WTC11 (cell line): ENCODE data around the gene MLF2. TPM values are rescaled to one million over a fixed set of nuclear protein-coding genes. Genes with fewer than 3 reads are reported as not detected.

Source experiments
- ATAC-seq: fragments of 200-7000 bp; cut with Tn5 transposase; 2 replicates; pipeline ENCODE4 v1.10.0; 2021; ENCODE audit warnings: mild to moderate bottlenecking, moderate library complexity
- CTCF ChIA-PET: fragments of 300-600 bp; sonication (Branson Sonifier 250); formaldehyde crosslinking; loops from one replicate; lab custom pipeline; 2021; ENCODE audit warnings: antibody characterized with exemption; lab: Charles Lee
- POLR2A ChIA-PET: fragments of 350-600 bp; sonication (Branson Sonifier 250); formaldehyde crosslinking; loops from one replicate; lab custom pipeline; 2021; ENCODE audit warnings: antibody characterized with exemption; lab: Charles Lee
- DNase-seq: peaks from one replicate; pipeline ENCODE4 v3.0.0; 2021; ENCODE audit warnings: low spot score
- H3K27ac Mint-ChIP-seq: 2 replicates; pipeline ENCODE4 v1.8.0; 2021; ENCODE audit warnings: mixed read lengths
- H3K27me3 Mint-ChIP-seq: 2 replicates; pipeline ENCODE4 v1.8.0; 2021; ENCODE audit warnings: low read depth, mild to moderate bottlenecking, moderate library complexity, mixed read lengths
- H3K36me3 Mint-ChIP-seq: 2 replicates; pipeline ENCODE4 v1.8.0; 2021; ENCODE audit warnings: mixed read lengths
- H3K4me1 Mint-ChIP-seq: 2 replicates; pipeline ENCODE4 v1.8.0; 2022; ENCODE audit warnings: mixed read lengths
- H3K4me3 Mint-ChIP-seq: 2 replicates; pipeline ENCODE4 v1.8.0; 2021; ENCODE audit warnings: mild to moderate bottlenecking, moderate library complexity, mixed read lengths
- H3K9me3 Mint-ChIP-seq: 2 replicates; pipeline ENCODE4 v1.8.0; 2021; ENCODE audit warnings: mixed read lengths
- ATF2 ChIP-seq: sonication (generic); formaldehyde crosslinking; IDR thresholded peaks from 2 replicates; pipeline ENCODE4 v1.8.1; 2022; ENCODE audit warnings: low read depth, missing genetic modification reagents, borderline replicate concordance
- ATF6 ChIP-seq: sonication (generic); formaldehyde crosslinking; IDR thresholded peaks from 2 replicates; pipeline ENCODE4 v1.8.1; 2023; ENCODE audit warnings: mild to moderate bottlenecking, missing genetic modification reagents
- CREB1 ChIP-seq: sonication (generic); formaldehyde crosslinking; IDR thresholded peaks from 2 replicates; pipeline ENCODE4 v1.8.0; 2023; ENCODE audit warnings: mild to moderate bottlenecking, missing genetic modification reagents
- E2F5 ChIP-seq: sonication (generic); formaldehyde crosslinking; IDR thresholded peaks from 2 replicates; pipeline ENCODE4 v1.8.1; 2022; ENCODE audit warnings: mild to moderate bottlenecking, moderate library complexity, missing genetic modification reagents
- ESRRA ChIP-seq: sonication (generic); formaldehyde crosslinking; IDR thresholded peaks from 2 replicates; pipeline ENCODE4 v1.8.1; 2022; ENCODE audit warnings: mild to moderate bottlenecking, missing genetic modification reagents, borderline replicate concordance
- FOXJ3 ChIP-seq: sonication (generic); formaldehyde crosslinking; IDR thresholded peaks from 2 replicates; pipeline ENCODE4 v1.9.0; 2021; ENCODE audit warnings: missing genetic modification reagents, mild to moderate bottlenecking, borderline replicate concordance
- FOXP1 ChIP-seq: sonication (generic); formaldehyde crosslinking; IDR thresholded peaks from 2 replicates; pipeline ENCODE4 v1.8.0; 2022; ENCODE audit warnings: missing genetic modification reagents, mild to moderate bottlenecking, moderate library complexity, borderline replicate concordance
- GABPB1 ChIP-seq: sonication (generic); formaldehyde crosslinking; IDR thresholded peaks from 2 replicates; pipeline ENCODE4 v1.8.1; 2023; ENCODE audit warnings: mild to moderate bottlenecking, missing genetic modification reagents
- GRHL2 ChIP-seq: fragments of 250-450 bp; sonication (Bioruptor Pico); IDR thresholded peaks from 2 replicates; pipeline ENCODE4 v1.8.0; 2022; ENCODE audit warnings: mild to moderate bottlenecking, moderate library complexity; ENCODE audit not compliant: insufficient replicate concordance, severe bottlenecking
- IRF2 ChIP-seq: sonication (generic); formaldehyde crosslinking; IDR thresholded peaks from 2 replicates; pipeline ENCODE4 v1.8.0; 2022; ENCODE audit warnings: low read depth, missing genetic modification reagents, borderline replicate concordance
- JAZF1 ChIP-seq: fragments of 250-450 bp; sonication (Bioruptor Pico); IDR thresholded peaks from 2 replicates; pipeline ENCODE4 v1.9.0; 2021; ENCODE audit warnings: moderate library complexity, mild to moderate bottlenecking, inconsistent platforms
- NR3C1 ChIP-seq: sonication (generic); formaldehyde crosslinking; conservative IDR thresholded peaks from 2 replicates; pipeline ENCODE4 v1.8.1; 2023; ENCODE audit warnings: low read depth, mild to moderate bottlenecking, missing genetic modification reagents
- OVOL2 ChIP-seq: fragments of 250-450 bp; sonication (Bioruptor Pico); IDR thresholded peaks from 2 replicates; pipeline ENCODE4 v1.9.0; 2021; ENCODE audit warnings: mild to moderate bottlenecking, borderline replicate concordance
- SMAD3 ChIP-seq: sonication (generic); formaldehyde crosslinking; IDR thresholded peaks from 2 replicates; pipeline ENCODE4 v1.8.0; 2022; ENCODE audit warnings: missing genetic modification reagents, mild to moderate bottlenecking, borderline replicate concordance
- SP1 ChIP-seq: sonication (generic); formaldehyde crosslinking; conservative IDR thresholded peaks from 2 replicates; pipeline ENCODE4 v1.8.1; 2022; ENCODE audit warnings: missing genetic modification reagents
- ZNF121 ChIP-seq: sonication (generic); formaldehyde crosslinking; IDR thresholded peaks from 2 replicates; pipeline ENCODE4 v1.8.0; 2023; ENCODE audit warnings: missing genetic modification reagents
- ZNF423 ChIP-seq: fragments of 250-450 bp; sonication (Bioruptor Pico); IDR thresholded peaks from 2 replicates; pipeline ENCODE4 v2.1.2; 2022; ENCODE audit warnings: mild to moderate bottlenecking, moderate library complexity
- total RNA-seq: library from RNA; stranded (reverse); gene quantifications from 3 replicates; pipeline ENCODE4 v1.2.3, GENCODE V29; 2021
- TF ChIP-seq, protein P1 (sequence below): sonication (generic); formaldehyde crosslinking; IDR thresholded peaks from 2 replicates; pipeline ENCODE4 v1.8.0; 2022; ENCODE audit warnings: mild to moderate bottlenecking, missing genetic modification reagents
- TF ChIP-seq, protein P2 (sequence below): sonication (generic); formaldehyde crosslinking; IDR thresholded peaks from 2 replicates; pipeline ENCODE4 v1.8.1; 2023; ENCODE audit warnings: mild to moderate bottlenecking, missing genetic modification reagents, moderate library complexity

The MLF2 gene
- total RNA-seq, 1 experiment from 2014 or later: 236 TPM

DNA sequence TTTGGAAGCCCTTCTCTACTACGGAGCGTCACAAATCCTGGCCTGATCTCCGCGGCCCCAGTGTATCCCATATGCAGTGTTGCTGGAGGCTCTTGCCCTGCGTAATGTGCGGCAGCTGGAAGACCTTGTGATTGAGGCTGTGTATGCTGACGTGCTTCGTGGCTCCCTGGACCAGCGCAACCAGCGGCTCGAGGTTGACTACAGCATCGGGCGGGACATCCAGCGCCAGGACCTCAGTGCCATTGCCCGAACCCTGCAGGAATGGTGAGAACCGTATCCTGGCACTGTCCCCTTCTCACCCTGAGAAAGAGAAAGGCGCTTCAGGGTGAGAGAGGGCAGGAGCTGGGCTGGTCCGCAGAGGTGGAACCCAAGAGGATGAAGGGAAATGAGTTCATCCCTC is 23.8 kb downstream of the MLF2 start (continued):
- TF ChIP-seq, protein P1, sequence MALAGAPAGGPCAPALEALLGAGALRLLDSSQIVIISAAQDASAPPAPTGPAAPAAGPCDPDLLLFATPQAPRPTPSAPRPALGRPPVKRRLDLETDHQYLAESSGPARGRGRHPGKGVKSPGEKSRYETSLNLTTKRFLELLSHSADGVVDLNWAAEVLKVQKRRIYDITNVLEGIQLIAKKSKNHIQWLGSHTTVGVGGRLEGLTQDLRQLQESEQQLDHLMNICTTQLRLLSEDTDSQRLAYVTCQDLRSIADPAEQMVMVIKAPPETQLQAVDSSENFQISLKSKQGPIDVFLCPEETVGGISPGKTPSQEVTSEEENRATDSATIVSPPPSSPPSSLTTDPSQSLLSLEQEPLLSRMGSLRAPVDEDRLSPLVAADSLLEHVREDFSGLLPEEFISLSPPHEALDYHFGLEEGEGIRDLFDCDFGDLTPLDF (CRISPR knock-in tag): no peak
- TF ChIP-seq GRHL2 (CRISPR knock-in tag) (no peak), FOXJ3 (no peak)
- TF ChIP-seq, all 79 proteins: peak for 0

GRCh38 chr12:6725350-6725749 is 27.6 kb downstream of the MLF2 start:
- POLR2A ChIA-PET: interaction anchor here (0.6 to 0.7 kb wide), 2 partner anchors 41 to 49 kb away, joined by 3 to 5 read pairs; partner anchors contain the start of gene PTMS
- no peak overlapping the region; the same call in 1 of the 2 replicates for H3K27ac Mint-ChIP-seq

More at GRCh38 chr12:6725350-6725749, 27.6 kb downstream of the MLF2 start:
- TF ChIP-seq, protein P2, sequence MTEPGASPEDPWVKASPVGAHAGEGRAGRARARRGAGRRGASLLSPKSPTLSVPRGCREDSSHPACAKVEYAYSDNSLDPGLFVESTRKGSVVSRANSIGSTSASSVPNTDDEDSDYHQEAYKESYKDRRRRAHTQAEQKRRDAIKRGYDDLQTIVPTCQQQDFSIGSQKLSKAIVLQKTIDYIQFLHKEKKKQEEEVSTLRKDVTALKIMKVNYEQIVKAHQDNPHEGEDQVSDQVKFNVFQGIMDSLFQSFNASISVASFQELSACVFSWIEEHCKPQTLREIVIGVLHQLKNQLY: no peak
- TF ChIP-seq JAZF1 (CRISPR knock-in tag) (no peak), GABPB1 (CRISPR knock-in tag) (no peak), ATF2 (CRISPR knock-in tag) (no peak), E2F5 (no peak), ESRRA (no peak), OVOL2 (CRISPR knock-in tag) (no peak), SP1 (CRISPR knock-in tag) (no peak), ATF6 (CRISPR knock-in tag) (no peak), ZNF121 (CRISPR knock-in tag) (no peak), SMAD3 (CRISPR knock-in tag) (no peak), NR3C1 (CRISPR knock-in tag) (no peak), CREB1 (no peak), IRF2 (no peak), ZNF423 (CRISPR knock-in tag) (no peak), FOXP1 (CRISPR knock-in tag) (no peak)
- Mint-ChIP-seq H3K4me3 (peak overlapping the region; percentile 88), H3K36me3 (peaks cover 26% of the 10 kb centered on the region), H3K9me3 (no peaks in the 10 kb centered on the region), H3K4me1 (peaks cover 11% of the 10 kb centered on the region), H3K27me3 (peaks cover 10% of the 10 kb centered on the region)
- CTCF ChIA-PET: interaction anchor here (2.0 to 2.4 kb wide), 3 partner anchors 28 to 110 kb away, joined by 11 to 24 read pairs (median 14); partner anchors contain the start of gene MLF2
- ATAC-seq (no peak), DNase-seq (no peak)
